Neural crest cell (in vitro differentiated cells): ENCODE results near the gene SLC9A7. TPM values are rescaled to one million over a fixed set of nuclear protein-coding genes. Genes with fewer than 3 reads are reported as not detected.

ENCODE experiments used
- DNase-seq: peaks from one replicate; pipeline ENCODE4 v3.0.0; 2021; ENCODE audit warnings: low read depth, mixed read lengths, low spot score
- H3K27ac Mint-ChIP-seq: one replicate; pipeline ENCODE4 v1.8.0; 2021; ENCODE audit warnings: mild to moderate bottlenecking, mixed read lengths; ENCODE audit not compliant: unreplicated experiment
- H3K27me3 Mint-ChIP-seq: 2 replicates; pipeline ENCODE4 v1.8.0; 2021; ENCODE audit warnings: low read depth, mild to moderate bottlenecking, mixed read lengths
- H3K36me3 Mint-ChIP-seq: 2 replicates; pipeline ENCODE4 v1.8.0; 2021; ENCODE audit warnings: low read depth, mild to moderate bottlenecking, mixed read lengths
- H3K4me1 Mint-ChIP-seq: 2 replicates; pipeline ENCODE4 v1.8.0; 2021; ENCODE audit warnings: mixed read lengths
- H3K4me3 Mint-ChIP-seq: one replicate; pipeline ENCODE4 v1.8.0; 2021; ENCODE audit warnings: mild to moderate bottlenecking, mixed read lengths
- H3K9me3 Mint-ChIP-seq: 2 replicates; pipeline ENCODE4 v1.8.0; 2021; ENCODE audit warnings: mixed read lengths
- total RNA-seq: library from RNA; stranded (reverse); gene quantifications from 2 replicates; pipeline ENCODE4 v1.2.1, GENCODE V29; 2021
- TF ChIP-seq, protein P1 (sequence below): fragments of 200-600 bp; sonication (generic); conservative IDR thresholded peaks from 2 replicates; pipeline ENCODE4 v1.5.0; 2021; ENCODE audit warnings: antibody characterized with exemption, mild to moderate bottlenecking

SLC9A7 gene
- total RNA-seq, 1 donor from 2014 or later: 4.3 TPM

DNA sequence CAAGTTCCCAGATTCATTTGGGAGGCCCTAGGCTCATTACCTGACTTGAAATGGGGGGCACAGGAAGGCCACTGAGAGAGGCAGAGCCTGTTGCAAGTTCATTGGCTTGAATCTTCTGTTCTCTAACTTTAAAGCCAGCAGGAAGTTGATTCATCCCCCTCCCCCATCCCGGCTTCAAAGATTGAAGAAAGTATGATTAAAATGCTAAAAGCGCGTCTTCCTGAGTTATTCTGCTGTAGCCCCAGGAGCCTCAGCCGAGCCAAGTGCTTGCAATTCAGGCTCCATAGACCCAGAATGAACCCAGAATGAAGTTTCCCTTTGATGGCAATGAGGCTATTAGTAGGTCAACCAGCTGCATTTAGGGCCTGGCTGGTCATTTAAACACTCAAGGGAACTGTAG, 170.7 kb downstream of the SLC9A7 start:
- Mint-ChIP-seq H3K4me3 (no peak overlapping the region), H3K4me1 (peaks cover 15% of the 10 kb centered on the region), H3K27me3 (no peaks in the 10 kb centered on the region), H3K36me3 (no peaks in the 10 kb centered on the region), H3K9me3 (no peaks in the 10 kb centered on the region), H3K27ac (no peak overlapping the region)
- TF ChIP-seq, protein P1, sequence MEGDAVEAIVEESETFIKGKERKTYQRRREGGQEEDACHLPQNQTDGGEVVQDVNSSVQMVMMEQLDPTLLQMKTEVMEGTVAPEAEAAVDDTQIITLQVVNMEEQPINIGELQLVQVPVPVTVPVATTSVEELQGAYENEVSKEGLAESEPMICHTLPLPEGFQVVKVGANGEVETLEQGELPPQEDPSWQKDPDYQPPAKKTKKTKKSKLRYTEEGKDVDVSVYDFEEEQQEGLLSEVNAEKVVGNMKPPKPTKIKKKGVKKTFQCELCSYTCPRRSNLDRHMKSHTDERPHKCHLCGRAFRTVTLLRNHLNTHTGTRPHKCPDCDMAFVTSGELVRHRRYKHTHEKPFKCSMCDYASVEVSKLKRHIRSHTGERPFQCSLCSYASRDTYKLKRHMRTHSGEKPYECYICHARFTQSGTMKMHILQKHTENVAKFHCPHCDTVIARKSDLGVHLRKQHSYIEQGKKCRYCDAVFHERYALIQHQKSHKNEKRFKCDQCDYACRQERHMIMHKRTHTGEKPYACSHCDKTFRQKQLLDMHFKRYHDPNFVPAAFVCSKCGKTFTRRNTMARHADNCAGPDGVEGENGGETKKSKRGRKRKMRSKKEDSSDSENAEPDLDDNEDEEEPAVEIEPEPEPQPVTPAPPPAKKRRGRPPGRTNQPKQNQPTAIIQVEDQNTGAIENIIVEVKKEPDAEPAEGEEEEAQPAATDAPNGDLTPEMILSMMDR: no peak
- DNase-seq: no peak

DNA sequence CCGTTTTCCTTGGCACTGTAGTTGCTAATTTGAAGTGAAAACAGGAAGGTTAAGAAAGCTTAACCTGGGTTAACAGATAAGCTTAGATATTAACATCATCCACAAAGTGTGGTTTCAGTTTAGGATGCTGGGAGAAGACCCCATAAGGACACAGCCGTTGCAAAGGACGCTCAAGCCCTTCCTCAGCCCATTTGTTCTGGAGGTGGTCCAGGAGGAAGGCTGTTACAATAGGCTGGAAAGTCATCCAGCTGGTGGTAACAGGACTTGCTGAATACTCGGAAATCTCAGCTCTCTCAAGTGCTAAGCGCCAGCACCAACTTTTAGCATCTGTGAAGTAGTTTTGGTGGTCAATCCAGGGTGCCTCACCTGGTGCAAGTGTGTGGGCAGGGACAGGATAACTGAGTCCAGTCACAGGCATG, 171.2 kb downstream of the SLC9A7 start:
- H3K36me3 Mint-ChIP-seq: no peaks in the 10 kb centered on the region
- no peaks in the 10 kb centered on the region for H3K27me3 Mint-ChIP-seq
- H3K4me1 Mint-ChIP-seq: peaks cover 20% of the 10 kb centered on the region
- TF ChIP-seq, protein P1: no peak
- no peaks in the 10 kb centered on the region for H3K9me3 Mint-ChIP-seq
- no peak overlapping the region for H3K27ac Mint-ChIP-seq
- no peak overlapping the region for H3K4me3 Mint-ChIP-seq
- DNase-seq: no peak

GRCh38 chrX:46587158-46587557, 171.8 kb downstream of the SLC9A7 start:
- TF ChIP-seq, protein P1: no peak
- Mint-ChIP-seq H3K4me1 (peaks cover 23% of the 10 kb centered on the region), H3K27me3 (no peaks in the 10 kb centered on the region), H3K4me3 (no peak overlapping the region), H3K27ac (no peak overlapping the region), H3K36me3 (no peaks in the 10 kb centered on the region), H3K9me3 (no peaks in the 10 kb centered on the region)
- no peak for DNase-seq

DNA sequence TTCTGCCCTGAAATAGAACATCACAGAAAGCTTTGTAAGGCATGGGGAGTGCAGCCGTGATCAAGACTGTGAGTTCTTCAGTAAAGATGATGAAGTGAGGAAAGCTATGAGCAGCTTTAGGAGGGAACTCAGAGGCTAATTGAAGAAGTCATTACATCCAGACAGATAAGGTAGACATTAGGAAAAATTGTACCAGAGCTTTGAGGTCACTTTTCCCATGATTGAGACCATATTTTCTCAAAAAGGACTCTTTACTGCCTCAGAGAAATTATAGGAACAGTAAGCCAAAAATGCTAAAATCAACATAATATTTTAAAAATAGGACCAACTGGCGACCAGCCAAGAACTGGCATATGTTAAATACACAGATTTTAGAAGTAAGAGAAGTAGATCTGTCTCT, 174.2 kb downstream of the SLC9A7 start:
- Mint-ChIP-seq H3K4me3 (no peak overlapping the region), H3K9me3 (no peaks in the 10 kb centered on the region), H3K36me3 (no peaks in the 10 kb centered on the region), H3K4me1 (peaks cover 23% of the 10 kb centered on the region), H3K27ac (no peak overlapping the region), H3K27me3 (no peaks in the 10 kb centered on the region)
- TF ChIP-seq, protein P1: no peak
- DNase-seq: no peak

- Mint-ChIP-seq H3K4me1 (peaks cover 18% of the 10 kb centered on the region), H3K9me3 (no peaks in the 10 kb centered on the region), H3K4me3 (no peak overlapping the region), H3K27me3 (no peaks in the 10 kb centered on the region), H3K27ac (no peak overlapping the region), H3K36me3 (peaks cover 3% of the 10 kb centered on the region)
- TF ChIP-seq, protein P1: no peak
- no peak for DNase-seq
Measured at GRCh38 chrX:46582966-46583365, 176.0 kb downstream of the SLC9A7 start.

DNA sequence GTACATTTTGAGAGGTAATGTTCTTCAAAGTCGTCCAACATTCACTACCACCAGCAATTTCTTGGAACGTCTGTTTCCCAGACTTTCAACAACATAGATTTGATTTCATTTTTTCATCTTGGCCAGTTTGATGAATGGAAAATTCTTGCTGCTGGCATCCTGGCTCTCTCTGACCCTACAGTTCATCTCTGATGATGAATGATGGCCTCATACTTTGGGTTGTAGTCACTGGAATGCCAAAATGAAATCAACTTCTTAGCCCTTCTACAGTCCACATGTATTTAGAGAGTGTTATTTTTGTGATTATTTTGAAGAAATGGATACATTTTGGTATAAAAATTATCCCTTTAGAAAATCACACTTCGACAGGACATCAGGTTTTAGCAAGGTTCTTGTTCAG, 176.6 kb downstream of the SLC9A7 start:
- Mint-ChIP-seq H3K4me1 (peaks cover 13% of the 10 kb centered on the region), H3K4me3 (no peak overlapping the region), H3K27ac (no peak overlapping the region), H3K9me3 (no peaks in the 10 kb centered on the region), H3K36me3 (peaks cover 3% of the 10 kb centered on the region), H3K27me3 (peaks cover 1% of the 10 kb centered on the region)
- TF ChIP-seq, protein P1: no peak
- DNase-seq: no peak
